ENCODE data around the gene CCDC197. TPM values are rescaled to one million over a fixed set of nuclear protein-coding genes. Genes with fewer than 3 reads are reported as not detected.

Gene CCDC197
- total RNA-seq, 1 donor from 2014 or later, result not detected

GRCh38 chr14:93982230-93983007, 14.7 kb upstream of the CCDC197 start:
- Histone ChIP-seq H3K36me3 (no peaks in the 10 kb centered on the region), H3K4me3 (no peak overlapping the region), H3K27me3 (no peaks in the 10 kb centered on the region), H3K9me3 (no peaks in the 10 kb centered on the region), H3K4me1 (no peaks in the 10 kb centered on the region), H3K27ac (no peak overlapping the region)
- no peak for TF ChIP-seq CTCF (IDR thresholded peaks at IDR 0.05)
- DNase-seq (no peak), ATAC-seq (no peak)
- intact Hi-C loops (cut with DNase I), result no loop called here

GRCh38 chr14:93984070-93984469, 13.0 kb upstream of the CCDC197 start:
- H3K4me3 ChIP-seq, result no peak overlapping the region
- H3K27me3 ChIP-seq, result no peaks in the 10 kb centered on the region
- no peak for ATAC-seq
- H3K4me1 ChIP-seq, result no peaks in the 10 kb centered on the region
- no peaks in the 10 kb centered on the region for H3K36me3 ChIP-seq
- no peak for DNase-seq
- TF ChIP-seq CTCF (IDR thresholded peaks at IDR 0.05), result no peak
- intact Hi-C loops (cut with DNase I), result no loop called here
- H3K27ac ChIP-seq, result no peak overlapping the region
- no peaks in the 10 kb centered on the region for H3K9me3 ChIP-seq

GRCh38 chr14:93984987-93985410, 12.1 kb upstream of the CCDC197 start:
- H3K36me3 ChIP-seq, result no peaks in the 10 kb centered on the region
- H3K9me3 ChIP-seq, result no peaks in the 10 kb centered on the region
- intact Hi-C loops (cut with DNase I), result no loop called here
- ATAC-seq (no peak), DNase-seq (no peak)
- no peak overlapping the region for H3K27ac ChIP-seq
- H3K27me3 ChIP-seq, result no peaks in the 10 kb centered on the region
- H3K4me3 ChIP-seq, result no peak overlapping the region
- TF ChIP-seq CTCF (IDR thresholded peaks at IDR 0.05), result peak; percentile 29
- H3K4me1 ChIP-seq, result no peaks in the 10 kb centered on the region

- H3K27me3 ChIP-seq, result no peaks in the 10 kb centered on the region
- H3K4me1 ChIP-seq, result no peaks in the 10 kb centered on the region
- H3K9me3 ChIP-seq, result no peaks in the 10 kb centered on the region
- H3K36me3 ChIP-seq, result no peaks in the 10 kb centered on the region
- DNase-seq (no peak), ATAC-seq (peak; percentile 36)
- TF ChIP-seq CTCF (IDR thresholded peaks at IDR 0.05), result no peak
- no peak overlapping the region for H3K27ac ChIP-seq
- intact Hi-C loops (cut with DNase I), result no loop called here
- H3K4me3 ChIP-seq, result no peak overlapping the region
These were observed 10.1 kb upstream of the CCDC197 start for GRCh38 chr14:93986955-93987354.

GRCh38 chr14:93987376-93987775, 9.7 kb upstream of the CCDC197 start:
- intact Hi-C loops (cut with DNase I), result no loop called here

More at GRCh38 chr14:93987376-93987775, 9.7 kb upstream of the CCDC197 start:
- Histone ChIP-seq H3K4me3 (no peak overlapping the region), H3K27me3 (no peaks in the 10 kb centered on the region), H3K36me3 (no peaks in the 10 kb centered on the region), H3K9me3 (no peaks in the 10 kb centered on the region), H3K27ac (no peak overlapping the region), H3K4me1 (no peaks in the 10 kb centered on the region)
- DNase-seq (no peak), ATAC-seq (no peak)
- no peak for TF ChIP-seq CTCF (IDR thresholded peaks at IDR 0.05)

All from upper lobe of right lung (tissue), 1 donor.